ACC112 (cell line): ENCODE results near the gene OR52E2.
"Not testable (repeated sequence)": the region's sequence is repeated elsewhere in the genome, so short reads cannot be mapped to it uniquely, and the experiment has no call there.

Experiments
- H2AFZ ChIP-seq: fragments of 200-600 bp; sonication (generic); one replicate; pipeline ENCODE4 v1.6.0; 2017; ENCODE audit warnings: antibody characterized with exemption, low read length; ENCODE audit not compliant: unreplicated experiment
- H3K27ac ChIP-seq: fragments of 200-600 bp; sonication (generic); 2 replicates; pipeline ENCODE4 v1.5.1; 2014; ENCODE audit warnings: low read depth, mild to moderate bottlenecking, antibody characterized with exemption, low read length, moderate library complexity
- H3K27me3 ChIP-seq: fragments of 200-600 bp; sonication (generic); 2 replicates; pipeline ENCODE4 v1.6.1; 2014; ENCODE audit warnings: mild to moderate bottlenecking, antibody characterized with exemption, low read length, moderate library complexity, mixed read lengths; ENCODE audit not compliant: insufficient read depth
- H3K36me3 ChIP-seq: fragments of 200-600 bp; sonication (generic); 2 replicates; pipeline ENCODE4 v1.6.1; 2016; ENCODE audit warnings: mild to moderate bottlenecking, antibody characterized with exemption, low read length, moderate library complexity, mixed read lengths; ENCODE audit not compliant: insufficient read depth
- H3K4me1 ChIP-seq: fragments of 200-600 bp; sonication (generic); one replicate; pipeline ENCODE4 v1.6.1; 2016; ENCODE audit warnings: low read length, mixed read lengths; ENCODE audit not compliant: insufficient read depth, unreplicated experiment, control insufficient read depth
- H3K4me3 ChIP-seq: fragments of 200-600 bp; sonication (generic); 2 replicates; pipeline ENCODE4 v1.5.1; 2014; ENCODE audit warnings: mild to moderate bottlenecking, low read depth, low read length
- H3K79me2 ChIP-seq: fragments of 200-600 bp; sonication (generic); one replicate; pipeline ENCODE4 v1.6.0; 2016; ENCODE audit warnings: low read length; ENCODE audit not compliant: control insufficient read depth, unreplicated experiment, insufficient read depth

OR52E2 gene

DNA sequence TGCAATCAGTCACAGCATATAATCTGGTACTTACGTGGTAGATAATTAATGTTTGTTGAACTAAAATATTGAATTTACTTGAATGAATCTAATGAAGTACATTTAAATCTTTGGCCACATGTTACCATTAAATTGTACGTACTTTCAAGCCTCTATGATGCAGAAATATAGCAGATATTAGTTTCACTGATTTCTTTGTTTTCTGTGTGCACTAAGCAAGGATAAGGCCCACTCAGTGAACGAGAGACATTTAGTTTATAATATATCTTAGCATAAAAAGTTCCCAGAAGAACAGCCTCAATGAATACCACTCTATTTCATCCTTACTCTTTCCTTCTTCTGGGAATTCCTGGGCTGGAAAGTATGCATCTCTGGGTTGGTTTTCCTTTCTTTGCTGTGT, 9.8 kb upstream of the OR52E2 start, which contains the start of gene OR52E1:
TSS of gene OR52E1 (plus strand) at position 301 of the 400 bp plus-strand sequence.
- Histone ChIP-seq H3K4me3 (no peak within 1 kb of the TSS), H3K36me3 (no peaks in the 10 kb centered on the region), H3K27me3 (no peaks in the 10 kb centered on the region), H3K79me2 (no peaks in the 10 kb centered on the region), H3K27ac (no peak within 1 kb of the TSS), H3K4me1 (no peaks in the 10 kb centered on the region), H2AFZ (no peak within 1 kb of the TSS)

- Histone ChIP-seq H2AFZ (no peak overlapping the region), H3K4me3 (no peak overlapping the region), H3K27me3 (0 out of 2 replicates have a peak, but pooled peaks cover 9% of the 10 kb centered on the region), H3K79me2 (no peaks in the 10 kb centered on the region), H3K36me3 (no peaks in the 10 kb centered on the region), H3K4me1 (no peaks in the 10 kb centered on the region), H3K27ac (no peak overlapping the region)
These were observed 5.6 kb upstream of the OR52E2 start for GRCh38 chr11:5065027-5065426.

DNA sequence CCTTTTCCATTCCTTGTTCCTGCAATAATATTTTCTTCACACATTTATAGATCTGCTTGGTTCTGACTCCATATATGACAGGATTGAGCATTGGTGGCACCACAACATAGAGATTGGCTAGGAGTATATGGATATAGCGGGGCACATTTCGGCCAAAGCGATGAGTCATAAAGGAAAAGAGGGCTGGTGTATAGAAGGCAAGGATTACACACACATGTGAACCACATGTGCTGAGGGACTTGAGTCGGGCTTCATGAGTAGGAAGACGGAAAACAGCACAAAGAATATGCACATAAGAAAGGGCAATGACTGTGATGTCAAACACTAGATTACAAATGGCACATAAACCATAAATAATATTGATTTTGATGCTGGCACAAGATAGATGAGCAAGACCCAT, 748 bp downstream of the OR52E2 start:
- not testable (repeated sequence) for H3K4me1 ChIP-seq, H3K79me2 ChIP-seq, H2AFZ ChIP-seq, H3K27ac ChIP-seq, H3K36me3 ChIP-seq, H3K4me3 ChIP-seq
- H3K27me3 ChIP-seq = 0 out of 2 replicates have a peak, but pooled peaks cover 10% of the 10 kb centered on the region

DNA sequence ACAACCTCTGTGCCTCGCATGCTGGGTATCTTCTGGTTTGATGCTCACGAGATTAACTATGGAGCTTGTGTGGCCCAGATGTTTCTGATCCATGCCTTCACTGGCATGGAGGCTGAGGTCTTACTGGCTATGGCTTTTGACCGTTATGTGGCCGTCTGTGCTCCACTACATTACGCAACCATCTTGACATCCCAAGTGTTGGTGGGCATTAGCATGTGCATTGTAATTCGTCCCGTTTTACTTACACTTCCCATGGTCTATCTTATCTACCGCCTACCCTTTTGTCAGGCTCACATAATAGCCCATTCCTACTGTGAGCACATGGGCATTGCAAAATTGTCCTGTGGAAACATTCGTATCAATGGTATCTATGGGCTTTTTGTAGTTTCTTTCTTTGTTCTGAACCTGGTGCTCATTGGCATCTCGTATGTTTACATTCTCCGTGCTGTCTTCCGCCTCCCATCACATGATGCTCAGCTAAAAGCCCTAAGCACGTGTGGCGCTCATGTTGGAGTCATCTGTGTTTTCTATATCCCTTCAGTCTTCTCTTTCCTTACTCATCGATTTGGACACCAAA, 12.6 kb downstream of the OR52E2 start:
- H3K27me3 ChIP-seq = no peaks in the 10 kb centered on the region
- H3K79me2 ChIP-seq = no peaks in the 10 kb centered on the region
- H3K4me1 ChIP-seq = no peaks in the 10 kb centered on the region
- H3K27ac ChIP-seq = no peak overlapping the region
- no peaks in the 10 kb centered on the region for H3K36me3 ChIP-seq
- no peak overlapping the region for H2AFZ ChIP-seq
- H3K4me3 ChIP-seq = no peak overlapping the region

DNA sequence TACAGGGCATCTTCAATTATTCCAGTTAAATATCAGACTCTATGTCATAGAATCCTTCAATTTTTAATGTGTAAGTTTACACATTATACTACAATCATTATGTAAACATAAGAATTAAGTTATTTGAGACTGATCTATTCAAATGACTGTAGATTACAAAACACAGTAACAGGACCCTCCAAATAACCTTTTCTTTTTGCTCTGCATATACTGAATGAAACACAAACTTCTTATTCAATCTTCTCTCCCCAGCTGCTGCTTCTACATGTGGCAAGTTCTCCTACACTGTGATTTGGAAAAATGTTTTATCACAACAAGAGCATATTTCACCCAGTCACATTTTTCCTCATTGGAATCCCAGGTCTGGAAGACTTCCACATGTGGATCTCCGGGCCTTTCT, 13.2 kb downstream of the OR52E2 start, which contains the start of gene OR52J3:
TSS of gene OR52J3 (plus strand) at position 301 of the 400 bp plus-strand sequence. CDS start at position 301, 0 bp downstream.
- H3K4me1 ChIP-seq = no peaks in the 10 kb centered on the region
- H3K27ac ChIP-seq = no peak within 1 kb of the TSS
- no peaks in the 10 kb centered on the region for H3K79me2 ChIP-seq
- H2AFZ ChIP-seq = no peak within 1 kb of the TSS
- no peak within 1 kb of the TSS for H3K4me3 ChIP-seq
- no peaks in the 10 kb centered on the region for H3K36me3 ChIP-seq
- no peaks in the 10 kb centered on the region for H3K27me3 ChIP-seq

GRCh38 chr11:5043380-5043779, 16.0 kb downstream of the OR52E2 start:
- Histone ChIP-seq H3K27me3 (no peaks in the 10 kb centered on the region), H2AFZ (no peak overlapping the region), H3K27ac (no peak overlapping the region), H3K36me3 (no peaks in the 10 kb centered on the region), H3K79me2 (no peaks in the 10 kb centered on the region), H3K4me1 (no peaks in the 10 kb centered on the region), H3K4me3 (no peak overlapping the region)

DNA sequence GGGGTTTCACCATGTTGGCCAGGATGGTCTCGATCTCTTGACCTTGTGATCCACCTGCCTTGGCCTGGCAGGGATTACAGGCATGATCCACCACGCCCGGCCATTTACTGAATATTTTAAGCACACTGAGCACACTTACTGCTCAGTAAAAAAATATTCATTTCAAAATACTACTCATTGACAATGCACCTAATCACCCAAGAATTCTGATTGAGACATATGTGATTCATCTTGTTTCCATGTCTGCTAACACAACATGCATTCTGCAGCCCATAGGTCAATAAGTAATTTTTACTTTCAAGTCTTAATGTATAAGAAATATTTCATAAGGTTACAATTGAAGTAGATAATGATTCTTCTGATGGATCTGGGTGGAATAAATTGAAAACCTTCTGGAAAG, 17.3 kb downstream of the OR52E2 start:
- no peak overlapping the region for H3K27ac ChIP-seq
- no peaks in the 10 kb centered on the region for H3K27me3 ChIP-seq
- H3K4me1 ChIP-seq = no peaks in the 10 kb centered on the region
- no peaks in the 10 kb centered on the region for H3K36me3 ChIP-seq
- no peak overlapping the region for H2AFZ ChIP-seq
- H3K79me2 ChIP-seq = no peaks in the 10 kb centered on the region
- H3K4me3 ChIP-seq = no peak overlapping the region

DNA sequence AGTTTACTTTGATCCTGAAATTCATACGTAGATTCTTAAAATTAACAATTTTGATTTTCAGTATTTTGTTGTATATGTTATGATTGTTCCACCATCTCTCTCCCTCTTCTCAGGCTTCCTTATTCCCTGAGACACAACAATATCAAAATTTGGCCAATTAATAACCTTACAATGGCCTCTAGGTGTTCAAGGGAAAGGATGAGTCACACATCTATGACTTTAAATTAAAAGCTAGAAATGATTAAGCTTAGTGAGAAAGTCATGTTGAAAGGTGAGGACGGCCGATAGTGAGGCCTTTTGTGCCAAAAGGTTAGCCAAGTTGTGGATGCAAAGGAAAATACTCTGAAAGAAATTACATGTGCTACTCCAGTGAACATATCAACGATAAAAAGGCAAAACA, 18.6 kb downstream of the OR52E2 start:
- no peak overlapping the region for H3K27ac ChIP-seq
- no peak overlapping the region for H3K4me3 ChIP-seq
- no peaks in the 10 kb centered on the region for H3K36me3 ChIP-seq
- H3K27me3 ChIP-seq = no peaks in the 10 kb centered on the region
- H2AFZ ChIP-seq = no peak overlapping the region
- no peaks in the 10 kb centered on the region for H3K79me2 ChIP-seq
- no peaks in the 10 kb centered on the region for H3K4me1 ChIP-seq

- H3K36me3 ChIP-seq = no peaks in the 10 kb centered on the region
- H3K27me3 ChIP-seq = no peaks in the 10 kb centered on the region
- H3K4me1 ChIP-seq = no peaks in the 10 kb centered on the region
- no peak overlapping the region for H2AFZ ChIP-seq
- no peak overlapping the region for H3K4me3 ChIP-seq
- no peaks in the 10 kb centered on the region for H3K79me2 ChIP-seq
- no peak overlapping the region for H3K27ac ChIP-seq
These were observed 21.1 kb downstream of the OR52E2 start for GRCh38 chr11:5038341-5038740.

- H2AFZ ChIP-seq = no peak overlapping the region
- H3K36me3 ChIP-seq = no peaks in the 10 kb centered on the region
- H3K27me3 ChIP-seq = no peaks in the 10 kb centered on the region
- no peak overlapping the region for H3K4me3 ChIP-seq
- no peaks in the 10 kb centered on the region for H3K79me2 ChIP-seq
- no peaks in the 10 kb centered on the region for H3K4me1 ChIP-seq
- H3K27ac ChIP-seq = no peak overlapping the region
These were observed 21.5 kb downstream of the OR52E2 start for GRCh38 chr11:5037926-5038325.

- H3K79me2 ChIP-seq = no peaks in the 10 kb centered on the region
- H3K4me1 ChIP-seq = no peaks in the 10 kb centered on the region
- no peak overlapping the region for H2AFZ ChIP-seq
- no peak overlapping the region for H3K27ac ChIP-seq
- H3K4me3 ChIP-seq = no peak overlapping the region
- H3K27me3 ChIP-seq = no peaks in the 10 kb centered on the region
- H3K36me3 ChIP-seq = no peaks in the 10 kb centered on the region
These were observed 22.8 kb downstream of the OR52E2 start for GRCh38 chr11:5036669-5037068.
